Measurements from ENCODE around the gene NSRP1.

GRCh38 chr17:30232824-30233427, 116.3 kb downstream of the NSRP1 start:
- TF ChIP-seq RXRA (IDR thresholded peaks at IDR 0.05): no peak
- no peak for TF ChIP-seq CTCF (IDR thresholded peaks at IDR 0.05; ENCODE audit: low read depth, low read length, missing input control)
- no peak for TF ChIP-seq SP1 (IDR thresholded peaks at IDR 0.05)
- TF ChIP-seq JUND (IDR thresholded peaks at IDR 0.05): no peak
- no peak for TF ChIP-seq REST (IDR thresholded peaks at IDR 0.05)
- no peak for TF ChIP-seq RAD21 (IDR thresholded peaks at IDR 0.05)
- no peak for TF ChIP-seq GABPA (IDR thresholded peaks at IDR 0.05 in 1 of 2, conservative IDR thresholded peaks at IDR 0.05 in 1 of 2)
- TF ChIP-seq HNF4A (conservative IDR thresholded peaks at IDR 0.05): no peak
- no peak for TF ChIP-seq MAX (IDR thresholded peaks at IDR 0.05)
- TF ChIP-seq, protein P1, sequence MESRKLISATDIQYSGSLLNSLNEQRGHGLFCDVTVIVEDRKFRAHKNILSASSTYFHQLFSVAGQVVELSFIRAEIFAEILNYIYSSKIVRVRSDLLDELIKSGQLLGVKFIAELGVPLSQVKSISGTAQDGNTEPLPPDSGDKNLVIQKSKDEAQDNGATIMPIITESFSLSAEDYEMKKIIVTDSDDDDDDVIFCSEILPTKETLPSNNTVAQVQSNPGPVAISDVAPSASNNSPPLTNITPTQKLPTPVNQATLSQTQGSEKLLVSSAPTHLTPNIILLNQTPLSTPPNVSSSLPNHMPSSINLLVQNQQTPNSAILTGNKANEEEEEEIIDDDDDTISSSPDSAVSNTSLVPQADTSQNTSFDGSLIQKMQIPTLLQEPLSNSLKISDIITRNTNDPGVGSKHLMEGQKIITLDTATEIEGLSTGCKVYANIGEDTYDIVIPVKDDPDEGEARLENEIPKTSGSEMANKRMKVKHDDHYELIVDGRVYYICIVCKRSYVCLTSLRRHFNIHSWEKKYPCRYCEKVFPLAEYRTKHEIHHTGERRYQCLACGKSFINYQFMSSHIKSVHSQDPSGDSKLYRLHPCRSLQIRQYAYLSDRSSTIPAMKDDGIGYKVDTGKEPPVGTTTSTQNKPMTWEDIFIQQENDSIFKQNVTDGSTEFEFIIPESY (IDR thresholded peaks at IDR 0.05): no peak
- TF ChIP-seq YY1 (IDR thresholded peaks at IDR 0.05): no peak
- no peak for TF ChIP-seq FOXA1 (IDR thresholded peaks at IDR 0.05)
- no peak for TF ChIP-seq FOXA2 (IDR thresholded peaks at IDR 0.05)
- TF ChIP-seq TAF1 (conservative IDR thresholded peaks at IDR 0.05): no peak
